ENCODE measurements around the gene CWF19L1. TPM values are rescaled to one million over a fixed set of nuclear protein-coding genes. Genes with fewer than 3 reads are reported as not detected.
"Not testable (repeated sequence)": the region's sequence is repeated elsewhere in the genome, so short reads cannot be mapped to it uniquely, and the experiment has no call there.

Gene CWF19L1
- total RNA-seq, 1 experiment from 2014 or later: 17.9 TPM

GRCh38 chr10:100287756-100288155 lies 20.3 kb upstream of the CWF19L1 start:
- Histone ChIP-seq H2AFZ (no peak overlapping the region), H3K4me3 (no peak overlapping the region), H3K27me3 (ENCODE audit: insufficient read depth, low read depth) (no peaks in the 10 kb centered on the region), H3K4me1 (replicated peaks; ENCODE audit: insufficient read depth) (peaks cover 8% of the 10 kb centered on the region), H4K20me1 (ENCODE audit: insufficient read depth) (no peaks in the 10 kb centered on the region), H3K9me2 (ENCODE audit: insufficient read depth) (no peaks in the 10 kb centered on the region), H3K36me3 (ENCODE audit: low read depth) (no peaks in the 10 kb centered on the region), H3K9me3 (ENCODE audit: insufficient read depth, low read depth) (no peaks in the 10 kb centered on the region), H3F3A (ENCODE audit: insufficient read depth, low read depth) (peaks cover 7% of the 10 kb centered on the region; the same call in 1 of the 2 replicates), H3K79me2 (ENCODE audit: low read depth) (peaks cover 10% of the 10 kb centered on the region), H3K27ac (no peak overlapping the region), H3K4me2 (no peak overlapping the region)
- TF ChIP-seq EZH2 (IDR thresholded peaks at IDR 0.05; ENCODE audit: low read depth) (no peak), CTCF (conservative IDR thresholded peaks at IDR 0.05) (no peak)
- POLR2A ChIA-PET (ENCODE audit: unreplicated experiment): no interaction called here
- DNase-seq: no peak
- BruUV-seq (replicated peaks): no TSS peak
- intact Hi-C loops (cut with micrococcal nuclease; ENCODE audit: unreplicated experiment): no loop called here
- CTCF ChIA-PET: no interaction called here

GRCh38 chr10:100286051-100287033 lies 18.9 kb upstream of the CWF19L1 start, which contains the start of gene BLOC1S2:
Gene BLOC1S2 (minus strand): TSS chr10:100286680. CDS start chr10:100286659, 21 bp downstream.
- Histone ChIP-seq H3K4me3 (peak within 1 kb of the TSS; percentile 91), H3K36me3 (ENCODE audit: low read depth) (no peaks in the 10 kb centered on the region), H3F3A (ENCODE audit: insufficient read depth, low read depth) (peaks cover 7% of the 10 kb centered on the region; the same call in 1 of the 2 replicates), H3K27ac (peak within 1 kb of the TSS; percentile 44; the same call in 1 of the 2 replicates), H3K4me1 (replicated peaks; ENCODE audit: insufficient read depth) (peaks cover 8% of the 10 kb centered on the region), H3K9me2 (ENCODE audit: insufficient read depth) (no peaks in the 10 kb centered on the region), H3K9me3 (ENCODE audit: insufficient read depth, low read depth) (no peaks in the 10 kb centered on the region), H3K79me2 (ENCODE audit: low read depth) (peaks cover 10% of the 10 kb centered on the region), H4K20me1 (ENCODE audit: insufficient read depth) (no peaks in the 10 kb centered on the region), H3K27me3 (ENCODE audit: insufficient read depth, low read depth) (no peaks in the 10 kb centered on the region), H2AFZ (peak within 1 kb of the TSS; percentile 96), H3K4me2 (peak within 1 kb of the TSS; percentile 93)
- CTCF ChIA-PET: no interaction called here
- intact Hi-C loops (cut with micrococcal nuclease; ENCODE audit: unreplicated experiment): no loop called here
- POLR2A ChIA-PET (ENCODE audit: unreplicated experiment): interaction anchor here (0.6 kb wide), 1 partner anchor 240 kb away, joined by 3 read pairs; no protein-coding TSS in a partner anchor
- no TSS peak for BruUV-seq (replicated peaks)
- peak; percentile 58 to 82 for DNase-seq
- no peak for TF ChIP-seq EZH2 (IDR thresholded peaks at IDR 0.05; ENCODE audit: low read depth)
- TF ChIP-seq CTCF (conservative IDR thresholded peaks at IDR 0.05): no peak

GRCh38 chr10:100285326-100285725 lies 17.9 kb upstream of the CWF19L1 start:
- H3K36me3 ChIP-seq (ENCODE audit: low read depth); H3K27me3 ChIP-seq (ENCODE audit: insufficient read depth, low read depth); CTCF ChIA-PET; H4K20me1 ChIP-seq (ENCODE audit: insufficient read depth); POLR2A ChIA-PET (ENCODE audit: unreplicated experiment); H3F3A ChIP-seq (ENCODE audit: insufficient read depth, low read depth); intact Hi-C loops (cut with micrococcal nuclease; ENCODE audit: unreplicated experiment); H3K4me1 ChIP-seq (replicated peaks; ENCODE audit: insufficient read depth); DNase-seq; H3K9me2 ChIP-seq (ENCODE audit: insufficient read depth); H3K9me3 ChIP-seq (ENCODE audit: insufficient read depth, low read depth); H3K27ac ChIP-seq: not testable (repeated sequence)
- peak overlapping the region; percentile 91; the same call in 1 of the 2 replicates for H3K4me3 ChIP-seq
- H3K79me2 ChIP-seq (ENCODE audit: low read depth): peaks cover 10% of the 10 kb centered on the region
- TSS peak; percentile 43 for BruUV-seq (replicated peaks)
- H2AFZ ChIP-seq: peak overlapping the region; percentile 96; the same call in 1 of the 2 replicates
- peak overlapping the region; percentile 93 for H3K4me2 ChIP-seq
